IPS DF 19.7 (cell line): ENCODE measurements around the gene RNF225.
"Not testable (repeated sequence)": the region's sequence is repeated elsewhere in the genome, so short reads cannot be mapped to it uniquely, and the experiment has no call there.

Source experiments
- DNase-seq: peaks from one replicate; pipeline ENCODE4 v3.0.0-alpha.2; 2013; ENCODE audit warnings: low read depth, low spot score

The RNF225 gene

GRCh38 chr19:58387338-58388174 is 7.9 kb upstream of the RNF225 start:
- DNase-seq: no peak

DNA sequence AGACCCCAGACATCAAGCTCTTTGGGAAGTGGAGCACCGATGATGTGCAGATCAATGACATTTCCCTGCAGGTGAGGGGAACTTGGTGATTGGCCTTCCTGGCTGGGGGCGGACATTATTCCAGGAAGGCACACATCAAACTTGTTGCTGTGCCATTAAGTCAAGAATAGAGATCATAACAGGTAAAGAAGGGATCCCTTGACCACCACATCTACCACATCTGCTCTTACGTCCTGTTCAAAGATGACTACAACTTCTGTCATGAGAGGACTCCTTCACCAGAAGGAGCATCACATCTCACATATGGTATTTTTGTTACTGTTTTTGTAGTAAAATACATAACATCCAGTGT is 7.3 kb upstream of the RNF225 start:
- no peak for DNase-seq

GRCh38 chr19:58392945-58393724 is 2.3 kb upstream of the RNF225 start:
- no peak for DNase-seq

GRCh38 chr19:58393725-58394033 is 1.8 kb upstream of the RNF225 start:
- no peak for DNase-seq

- no peak for DNase-seq
These were observed 636 bp upstream of the RNF225 start for GRCh38 chr19:58394821-58395219.

DNA sequence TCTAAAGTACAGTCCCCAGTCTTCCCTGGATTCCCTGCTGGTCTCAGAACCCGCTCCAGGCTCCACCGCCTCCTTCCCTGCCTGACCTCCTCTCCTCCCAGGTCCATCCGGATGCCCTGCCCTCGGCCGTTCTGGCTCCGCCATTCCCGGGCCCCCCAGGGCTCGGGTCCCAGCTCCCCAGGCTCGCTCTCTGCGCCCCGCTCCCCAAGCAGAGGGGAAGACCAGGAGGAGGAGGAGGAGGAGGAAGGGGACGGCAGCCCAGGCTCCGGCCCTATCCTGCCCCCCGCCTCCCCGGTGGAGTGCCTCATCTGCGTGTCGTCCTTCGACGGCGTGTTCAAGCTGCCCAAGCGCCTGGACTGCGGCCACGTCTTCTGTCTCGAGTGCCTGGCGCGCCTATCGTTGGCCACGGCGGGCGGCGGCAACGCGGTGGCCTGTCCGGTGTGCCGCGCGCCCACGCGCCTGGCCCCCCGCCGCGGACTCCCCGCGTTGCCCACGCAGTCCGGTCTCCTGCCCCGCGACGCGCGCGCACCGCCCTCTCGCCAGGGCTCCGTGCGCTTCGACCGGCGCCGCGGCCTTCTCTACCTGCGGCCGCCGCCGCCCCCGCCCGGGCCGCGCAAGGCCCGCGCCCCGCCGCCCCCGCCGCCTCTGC is 647 bp downstream of the RNF225 start:
- no peak for DNase-seq

GRCh38 chr19:58396691-58397532 is 1.5 kb downstream of the RNF225 start:
- DNase-seq: no peak

DNA sequence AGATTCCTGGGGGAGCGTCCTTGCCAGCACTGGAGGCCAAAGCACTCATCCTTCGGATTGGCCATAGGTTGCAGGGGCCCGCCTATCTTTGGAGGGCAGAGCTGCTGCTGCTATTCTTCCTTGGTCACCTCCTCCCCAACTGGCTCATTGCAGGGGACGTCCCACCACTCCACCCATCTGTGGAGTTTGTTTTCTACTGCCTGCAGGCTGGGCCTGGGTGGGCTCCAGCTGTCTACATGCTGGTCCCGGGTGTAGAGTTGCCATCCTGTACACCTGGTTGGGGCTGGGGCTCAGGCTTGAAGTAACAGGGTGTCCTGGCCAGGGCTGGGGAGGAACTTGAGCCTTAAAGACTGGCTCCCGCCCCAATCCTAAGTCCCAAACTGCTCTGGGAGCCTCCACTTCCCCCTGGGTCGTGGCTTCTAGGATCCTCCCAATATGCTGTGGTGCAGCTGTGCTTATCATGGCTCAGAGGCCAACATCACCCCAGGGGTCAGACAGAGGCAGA is 2.1 kb downstream of the RNF225 start:
- DNase-seq: no peak

GRCh38 chr19:58398087-58398486 is 2.6 kb downstream of the RNF225 start:
- DNase-seq: no peak

GRCh38 chr19:58398545-58398944 is 3.1 kb downstream of the RNF225 start:
- no peak for DNase-seq

DNA sequence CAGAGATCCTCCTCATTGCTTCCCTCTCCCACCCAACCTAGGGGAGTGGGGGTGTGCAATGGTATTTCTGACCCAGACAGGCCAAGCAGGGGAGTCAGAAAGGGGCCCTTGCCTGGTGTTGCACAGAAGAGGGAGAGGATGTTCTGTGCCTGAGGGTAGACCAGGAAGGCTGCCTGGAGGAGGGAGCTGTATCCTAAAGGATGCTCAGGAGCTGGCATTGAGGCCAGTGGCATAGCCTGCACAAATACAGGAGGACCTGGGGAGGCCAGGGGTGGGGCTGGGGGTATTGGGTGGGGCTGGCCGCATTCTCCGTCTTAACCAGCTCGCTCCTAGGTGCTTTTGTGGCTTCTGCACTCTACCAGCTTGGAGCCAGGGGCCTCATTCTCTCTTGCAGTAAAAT is 4.4 kb downstream of the RNF225 start:
- no peak for DNase-seq

DNA sequence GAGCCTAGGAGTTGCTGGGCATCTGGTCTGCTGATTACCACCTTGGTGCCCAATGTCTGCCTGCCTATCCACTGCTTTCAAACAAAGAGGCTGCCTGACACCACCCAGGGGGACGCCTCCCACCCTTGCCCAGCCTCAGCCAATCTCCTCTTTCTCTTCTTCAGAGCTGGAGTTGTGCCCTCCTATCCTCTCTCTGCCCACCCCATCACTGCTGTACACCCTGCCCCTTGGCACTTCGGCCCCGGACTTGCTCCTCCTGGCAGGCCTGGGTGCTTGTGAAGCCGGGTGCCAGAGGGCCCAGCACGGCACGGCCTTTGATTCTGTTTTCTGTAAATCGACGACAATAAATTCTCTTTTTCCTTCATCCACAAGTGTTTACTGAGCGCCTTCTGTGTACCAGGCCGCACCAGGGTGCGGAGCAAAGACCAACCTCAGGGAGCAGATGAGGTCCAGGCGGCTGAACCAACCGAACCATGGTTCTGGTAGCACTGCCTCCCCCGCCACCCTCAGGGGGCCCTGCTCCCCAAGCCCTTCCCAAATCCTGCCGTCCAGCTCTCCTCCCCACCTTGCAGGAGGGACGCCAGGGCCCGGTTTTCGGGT is 5.0 kb downstream of the RNF225 start:
- no peak for DNase-seq

- peak; percentile 96 for DNase-seq
These were observed 5.7 kb downstream of the RNF225 start for GRCh38 chr19:58400916-58401839.

- no peak for DNase-seq
These were observed 6.5 kb downstream of the RNF225 start for GRCh38 chr19:58401840-58402421.

DNA sequence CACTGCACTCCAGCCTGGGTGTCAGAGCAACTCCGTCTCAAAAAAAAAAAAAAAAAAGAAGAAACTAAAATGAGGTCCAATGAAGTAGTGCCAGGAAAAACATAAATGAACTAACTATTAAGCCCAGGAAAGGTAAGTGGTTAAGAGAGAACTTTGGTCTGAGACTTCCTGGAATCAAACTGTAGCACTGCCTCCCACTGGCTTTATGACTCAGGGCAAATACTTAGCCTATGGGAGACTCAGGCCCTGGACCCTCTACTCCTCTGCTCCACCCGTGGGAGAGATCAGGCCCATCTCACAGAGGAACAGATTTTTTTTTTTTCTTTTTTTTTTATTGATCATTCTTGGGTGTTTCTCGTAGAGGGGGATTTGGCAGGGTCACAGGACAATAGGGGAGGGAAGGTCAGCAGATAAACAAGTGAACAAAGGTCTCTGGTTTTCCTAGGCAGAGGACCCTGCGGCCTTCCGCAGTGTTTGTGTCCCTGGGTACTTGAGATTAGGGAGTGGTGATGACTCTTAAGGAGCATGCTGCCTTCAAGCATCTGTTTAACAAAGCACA is 8.5 kb downstream of the RNF225 start:
- not testable (repeated sequence) for DNase-seq

GRCh38 chr19:58406818-58407657 is 11.6 kb downstream of the RNF225 start:
- DNase-seq: no peak

DNA sequence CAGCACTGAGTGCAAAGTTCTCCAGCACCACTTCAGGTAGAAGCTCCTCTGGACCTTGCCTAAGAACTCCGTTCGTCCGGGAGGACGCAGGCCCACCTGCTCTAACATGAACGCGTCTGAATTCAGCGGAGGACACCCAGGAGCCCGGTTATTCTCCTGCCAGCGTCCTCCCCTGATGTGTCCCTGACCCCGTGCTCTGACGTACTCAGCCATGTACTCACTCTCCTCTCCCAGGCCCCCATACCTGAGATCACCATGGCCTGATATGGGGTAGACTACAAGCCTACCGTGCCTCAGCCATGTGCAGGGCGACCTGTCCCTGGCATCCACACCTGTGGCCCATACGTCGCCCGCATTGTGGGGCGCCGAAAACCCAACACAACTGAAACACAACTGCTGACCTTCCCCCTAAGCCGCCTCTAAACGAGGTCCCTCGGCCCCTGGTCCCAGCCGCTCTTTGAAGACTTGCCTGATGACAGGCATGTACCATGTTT is 12.2 kb downstream of the RNF225 start:
- no peak for DNase-seq
